ENCODE results near the gene ZSCAN1.

Gene ZSCAN1

DNA sequence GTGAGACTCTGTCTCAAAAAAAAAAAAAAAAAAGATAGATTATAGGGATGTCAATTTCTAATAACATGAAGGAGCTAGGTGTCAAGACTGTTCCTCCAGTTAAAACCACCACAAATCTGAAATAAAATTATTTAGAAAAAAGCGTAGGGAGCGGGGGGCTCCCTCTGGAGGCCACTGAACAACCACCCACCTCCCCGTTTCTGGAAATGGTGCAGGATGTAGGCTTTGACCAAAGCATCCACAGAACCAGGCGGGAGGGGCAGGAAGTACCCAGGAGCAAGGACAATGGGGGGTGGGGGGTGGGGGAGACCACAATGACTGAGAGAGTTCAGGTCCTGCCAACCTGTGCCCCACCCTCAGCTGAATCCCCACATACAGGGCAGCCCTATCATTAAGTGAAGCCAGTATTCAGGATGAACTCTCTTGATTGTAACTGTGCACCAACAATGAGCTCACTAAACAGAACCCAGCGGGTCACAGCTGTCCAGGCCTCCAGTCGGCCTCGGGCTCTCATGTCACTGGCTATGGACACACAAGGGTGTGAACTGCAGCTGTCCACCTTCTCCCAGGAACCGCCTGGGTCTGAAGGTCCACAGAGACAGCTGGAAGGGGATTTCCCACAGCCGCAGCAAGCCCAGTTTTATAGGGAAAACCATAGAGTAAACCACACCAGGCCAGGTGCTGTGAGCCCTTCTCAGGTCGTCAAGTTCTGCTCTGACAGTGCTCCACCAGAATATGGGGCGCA, 57.6 kb downstream of the ZSCAN1 start:
- no peak for TF ChIP-seq CTCF (IDR thresholded peaks at IDR 0.05)
- Histone ChIP-seq H3K4me3 (no peak overlapping the region), H3K27ac (no peak overlapping the region)
- no peak for DNase-seq (ENCODE audit: low spot score)

- DNase-seq (ENCODE audit: low spot score): no peak
- Histone ChIP-seq H3K27ac (no peak overlapping the region), H3K4me3 (no peak overlapping the region)
- no peak for TF ChIP-seq CTCF (IDR thresholded peaks at IDR 0.05)
These were observed 59.2 kb downstream of the ZSCAN1 start for GRCh38 chr19:58093071-58093470.

- no peak for DNase-seq (ENCODE audit: low spot score)
- Histone ChIP-seq H3K27ac (no peak overlapping the region), H3K4me3 (no peak overlapping the region)
- no peak for TF ChIP-seq CTCF (IDR thresholded peaks at IDR 0.05)
These were observed 61.5 kb downstream of the ZSCAN1 start for GRCh38 chr19:58095328-58095727.

GRCh38 chr19:58096884-58097283, 63.1 kb downstream of the ZSCAN1 start:
- DNase-seq (ENCODE audit: low spot score): no peak
- peak overlapping the region; percentile 96 for H3K4me3 ChIP-seq
- no peak overlapping the region for H3K27ac ChIP-seq
- TF ChIP-seq CTCF (IDR thresholded peaks at IDR 0.05): no peak

DNA sequence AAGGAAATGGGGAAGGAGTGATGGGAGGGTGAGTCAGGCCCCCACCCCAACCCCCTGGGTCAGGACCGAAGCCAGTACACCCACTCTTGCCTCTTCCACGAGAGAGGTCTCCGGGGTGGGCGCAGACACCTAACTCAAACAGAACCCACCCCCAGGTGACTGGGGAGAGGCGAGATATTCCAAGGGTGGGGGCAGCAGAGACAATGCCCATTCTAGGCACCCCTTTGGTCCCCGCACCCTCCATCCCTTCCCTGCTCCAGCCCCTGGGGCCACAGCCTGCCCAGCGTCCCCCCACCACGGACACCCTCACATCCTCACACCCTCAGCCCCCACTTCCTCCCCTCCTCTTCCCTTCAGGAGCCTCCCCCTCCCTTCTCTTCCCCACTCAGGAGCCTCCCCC, 63.5 kb downstream of the ZSCAN1 start:
- TF ChIP-seq CTCF (IDR thresholded peaks at IDR 0.05): no peak
- no peak for DNase-seq (ENCODE audit: low spot score)
- Histone ChIP-seq H3K4me3 (peak overlapping the region; percentile 96), H3K27ac (peak overlapping the region; percentile 94 to 95)

GRCh38 chr19:58097781-58098681, 64.2 kb downstream of the ZSCAN1 start, which contains the start of gene ZSCAN18:
TSS of gene ZSCAN18 (minus strand) at chr19:58098231. CDS start at chr19:58090267, 7,964 bp downstream.
- TF ChIP-seq CTCF (IDR thresholded peaks at IDR 0.05): no peak
- H3K27ac ChIP-seq: peak within 1 kb of the TSS; percentile 94 to 95
- peak; percentile 99 for DNase-seq (ENCODE audit: low spot score)
- H3K4me3 ChIP-seq: peak within 1 kb of the TSS; percentile 96

Data from coronary artery (tissue), 2 donors.